Testis (tissue), 2 donors: Measurements from ENCODE around the gene GPBP1L1.

Experiments
- POLR2A ChIP-seq: fragments of 450-650 bp; IDR thresholded peaks from one replicate; pipeline ENCODE4 v1.6.1; 2017; ENCODE audit warnings: antibody characterized with exemption, mild to moderate bottlenecking, moderate library complexity
- TF ChIP-seq, protein P1 (sequence below), 3 experiments: fragments of 450-650 bp in 2 of 3; fragments of 200-600 bp in 1 of 3; sonication (generic) in 1 of 3; IDR thresholded peaks; one replicate each; pipeline ENCODE4 v1.5.1; 2016 to 2019; ENCODE audit warnings: antibody characterized with exemption in 3 of 3, mild to moderate bottlenecking in 2 of 3, moderate library complexity in 1 of 3

DNA sequence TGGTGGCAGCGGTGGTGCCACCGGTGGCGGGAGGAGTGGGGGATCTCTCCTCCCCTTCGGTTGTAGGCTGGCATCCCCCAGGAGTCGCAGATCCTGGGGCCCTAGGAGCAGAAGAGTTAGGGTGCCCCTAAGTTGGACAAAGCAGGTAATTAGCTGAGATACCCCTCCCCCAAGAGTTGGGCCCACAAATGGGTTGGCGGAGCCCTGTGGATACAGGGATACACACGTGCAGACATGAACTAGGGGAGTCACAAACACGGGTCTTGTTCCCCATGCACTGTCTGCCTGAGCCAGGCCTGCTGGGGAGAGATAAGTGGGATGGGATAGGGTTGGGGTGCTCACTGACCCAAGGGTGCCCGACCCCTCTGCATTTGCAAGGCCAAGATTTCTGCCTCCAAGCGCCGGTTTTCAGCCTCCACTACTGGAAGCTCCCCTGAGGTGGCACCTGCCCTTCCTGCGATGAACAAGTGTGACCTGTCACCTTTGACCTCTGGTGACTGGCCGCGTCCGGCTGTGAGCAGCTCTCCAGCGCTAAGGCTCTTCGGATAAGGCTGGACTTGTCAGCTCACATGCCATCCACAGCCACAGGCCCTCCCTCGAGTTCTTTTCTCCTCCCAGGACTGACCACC lies 64.3 kb downstream of the GPBP1L1 start:
- no peak for TF ChIP-seq POLR2A
- TF ChIP-seq, protein P1, sequence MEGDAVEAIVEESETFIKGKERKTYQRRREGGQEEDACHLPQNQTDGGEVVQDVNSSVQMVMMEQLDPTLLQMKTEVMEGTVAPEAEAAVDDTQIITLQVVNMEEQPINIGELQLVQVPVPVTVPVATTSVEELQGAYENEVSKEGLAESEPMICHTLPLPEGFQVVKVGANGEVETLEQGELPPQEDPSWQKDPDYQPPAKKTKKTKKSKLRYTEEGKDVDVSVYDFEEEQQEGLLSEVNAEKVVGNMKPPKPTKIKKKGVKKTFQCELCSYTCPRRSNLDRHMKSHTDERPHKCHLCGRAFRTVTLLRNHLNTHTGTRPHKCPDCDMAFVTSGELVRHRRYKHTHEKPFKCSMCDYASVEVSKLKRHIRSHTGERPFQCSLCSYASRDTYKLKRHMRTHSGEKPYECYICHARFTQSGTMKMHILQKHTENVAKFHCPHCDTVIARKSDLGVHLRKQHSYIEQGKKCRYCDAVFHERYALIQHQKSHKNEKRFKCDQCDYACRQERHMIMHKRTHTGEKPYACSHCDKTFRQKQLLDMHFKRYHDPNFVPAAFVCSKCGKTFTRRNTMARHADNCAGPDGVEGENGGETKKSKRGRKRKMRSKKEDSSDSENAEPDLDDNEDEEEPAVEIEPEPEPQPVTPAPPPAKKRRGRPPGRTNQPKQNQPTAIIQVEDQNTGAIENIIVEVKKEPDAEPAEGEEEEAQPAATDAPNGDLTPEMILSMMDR (IDR thresholded peaks at IDR 0.05), result no peak
